Purkinje cell (primary cell): ENCODE measurements around the gene SCPEP1. TPM values are rescaled to one million over a fixed set of nuclear protein-coding genes. Genes with fewer than 3 reads are reported as not detected.

ENCODE experiments used
- polyA plus RNA-seq: library from polyadenylated mRNA; unstranded; fragments of >200 nt; fragmentation: Nextera tagmentation; gene quantifications from 2 replicates; pipeline ENCODE4 v1.2.1, GENCODE V29; 2014

Gene SCPEP1, protein sequence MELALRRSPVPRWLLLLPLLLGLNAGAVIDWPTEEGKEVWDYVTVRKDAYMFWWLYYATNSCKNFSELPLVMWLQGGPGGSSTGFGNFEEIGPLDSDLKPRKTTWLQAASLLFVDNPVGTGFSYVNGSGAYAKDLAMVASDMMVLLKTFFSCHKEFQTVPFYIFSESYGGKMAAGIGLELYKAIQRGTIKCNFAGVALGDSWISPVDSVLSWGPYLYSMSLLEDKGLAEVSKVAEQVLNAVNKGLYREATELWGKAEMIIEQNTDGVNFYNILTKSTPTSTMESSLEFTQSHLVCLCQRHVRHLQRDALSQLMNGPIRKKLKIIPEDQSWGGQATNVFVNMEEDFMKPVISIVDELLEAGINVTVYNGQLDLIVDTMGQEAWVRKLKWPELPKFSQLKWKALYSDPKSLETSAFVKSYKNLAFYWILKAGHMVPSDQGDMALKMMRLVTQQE
- 25.3 and 51.1 TPM in 2 replicates for polyA plus RNA-seq

DNA sequence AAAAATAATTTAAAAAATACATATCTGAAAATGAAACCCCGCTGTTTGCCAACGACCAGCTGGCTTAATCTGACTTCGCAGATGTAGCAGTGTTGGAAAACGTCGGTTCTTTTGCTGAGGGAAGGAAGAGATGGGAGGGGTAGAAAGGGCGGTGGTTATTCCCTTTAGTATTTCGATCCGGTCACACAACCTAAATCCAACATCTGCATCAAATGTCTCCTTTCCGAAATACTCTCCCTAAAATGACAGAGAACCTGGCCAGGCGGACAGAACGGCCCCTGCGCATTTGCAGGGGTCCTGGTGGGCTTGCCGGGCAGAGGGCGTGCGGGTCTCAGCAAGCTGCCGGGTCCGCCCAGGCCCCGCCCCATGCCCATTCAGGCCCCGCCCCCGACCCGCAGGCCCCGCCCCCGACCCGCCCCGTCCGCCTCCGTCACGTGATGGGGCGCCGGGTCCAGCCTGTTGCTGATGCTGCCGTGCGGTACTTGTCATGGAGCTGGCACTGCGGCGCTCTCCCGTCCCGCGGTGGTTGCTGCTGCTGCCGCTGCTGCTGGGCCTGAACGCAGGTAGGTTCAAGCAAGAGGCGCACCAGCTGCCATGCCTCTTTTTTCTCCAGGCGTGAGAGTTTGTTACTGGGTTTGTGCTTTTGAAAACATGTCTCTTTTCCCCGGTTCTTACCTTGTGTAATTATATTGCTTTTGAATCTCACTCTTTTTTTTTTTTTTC lies at the start of gene SCPEP1:
TSS of gene SCPEP1 (plus strand) at position 459 of the 723 bp plus-strand sequence. CDS start at position 488, 29 bp downstream.

DNA sequence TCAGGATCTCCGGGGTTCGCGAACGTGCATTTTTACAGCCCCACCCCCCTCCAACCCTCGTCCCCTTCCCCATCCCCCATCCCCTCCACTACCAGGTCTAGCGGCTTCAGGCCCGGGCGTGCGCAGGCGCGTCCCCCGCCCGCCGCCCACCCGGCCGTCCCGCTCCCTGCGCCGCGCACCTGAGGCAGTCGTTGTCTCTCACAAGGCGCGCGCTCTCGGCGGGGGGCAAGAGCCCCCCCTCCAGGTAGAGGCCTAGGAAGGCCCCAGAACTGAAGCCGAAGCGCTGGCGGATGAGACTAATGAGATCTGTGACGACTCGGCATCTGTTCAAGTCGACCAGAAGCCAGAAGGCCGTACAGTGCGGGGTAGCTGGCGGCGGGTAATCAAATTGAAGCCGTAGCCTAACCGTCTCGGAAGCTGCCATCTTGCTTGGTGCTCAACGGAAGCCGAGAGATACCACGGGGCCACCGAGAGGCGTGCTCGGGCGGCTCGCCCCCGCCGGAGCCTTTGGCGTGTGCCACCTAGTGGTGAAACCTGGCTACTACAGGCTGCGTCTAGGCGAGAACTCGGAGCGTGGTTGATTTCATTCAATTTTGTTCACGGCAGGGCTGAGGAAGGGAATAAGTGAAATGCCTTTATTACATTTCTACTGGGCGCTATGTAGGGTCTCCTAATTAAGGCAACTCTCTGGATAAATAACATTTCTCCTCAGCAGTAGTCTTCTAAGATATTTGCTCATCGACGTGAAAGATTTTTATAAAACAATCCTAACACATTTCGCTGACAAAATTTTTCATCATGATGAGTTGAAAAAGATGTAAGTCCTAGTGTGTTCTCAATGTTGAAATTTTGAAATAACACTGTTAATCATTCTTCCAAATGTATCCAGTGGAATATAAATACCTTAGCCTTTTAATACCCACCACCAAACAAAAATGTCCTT lies 17.1 kb upstream of the SCPEP1 start, which contains the start of gene COIL:
TSS of gene COIL (minus strand) at position 455 of the 943 bp plus-strand sequence. CDS start at position 424, 31 bp downstream.

Other genes with a start within 250 kb of the SCPEP1 start
- gene C17orf67, start 144.2 kb upstream of the SCPEP1 start, polyA plus RNA-seq: 1.1 TPM in 1 of 2 replicates, not detected in the other
- 9.3 and 15.0 TPM in 2 replicates for gene DGKE, start 144.0 kb upstream of the SCPEP1 start, polyA plus RNA-seq
- gene TRIM25, start 64.1 kb upstream of the SCPEP1 start, polyA plus RNA-seq: 1.5 and 2.6 TPM in 2 replicates
- 17.1 and 22.5 TPM in 2 replicates for gene COIL, start 17.1 kb upstream of the SCPEP1 start, polyA plus RNA-seq
- gene AKAP1, start 107.1 kb downstream of the SCPEP1 start, polyA plus RNA-seq: 7.7 and 8.3 TPM in 2 replicates